WTC11 (cell line): ENCODE data around the gene SPATA13. TPM values are rescaled to one million over a fixed set of nuclear protein-coding genes. Genes with fewer than 3 reads are reported as not detected.

Source experiments
- ATAC-seq: fragments of 200-7000 bp; cut with Tn5 transposase; 2 replicates; pipeline ENCODE4 v1.10.0; 2021; ENCODE audit warnings: mild to moderate bottlenecking, moderate library complexity
- CTCF ChIA-PET: fragments of 300-600 bp; sonication (Branson Sonifier 250); formaldehyde crosslinking; loops from one replicate; lab custom pipeline; 2021; ENCODE audit warnings: antibody characterized with exemption; lab: Charles Lee
- POLR2A ChIA-PET: fragments of 350-600 bp; sonication (Branson Sonifier 250); formaldehyde crosslinking; loops from one replicate; lab custom pipeline; 2021; ENCODE audit warnings: antibody characterized with exemption; lab: Charles Lee
- DNase-seq: peaks from one replicate; pipeline ENCODE4 v3.0.0; 2021; ENCODE audit warnings: low spot score
- H3K27ac Mint-ChIP-seq: 2 replicates; pipeline ENCODE4 v1.8.0; 2021; ENCODE audit warnings: mixed read lengths
- H3K27me3 Mint-ChIP-seq: 2 replicates; pipeline ENCODE4 v1.8.0; 2021; ENCODE audit warnings: low read depth, mild to moderate bottlenecking, moderate library complexity, mixed read lengths
- H3K36me3 Mint-ChIP-seq: 2 replicates; pipeline ENCODE4 v1.8.0; 2021; ENCODE audit warnings: mixed read lengths
- H3K4me1 Mint-ChIP-seq: 2 replicates; pipeline ENCODE4 v1.8.0; 2022; ENCODE audit warnings: mixed read lengths
- H3K4me3 Mint-ChIP-seq: 2 replicates; pipeline ENCODE4 v1.8.0; 2021; ENCODE audit warnings: mild to moderate bottlenecking, moderate library complexity, mixed read lengths
- H3K9me3 Mint-ChIP-seq: 2 replicates; pipeline ENCODE4 v1.8.0; 2021; ENCODE audit warnings: mixed read lengths
- AFF4 ChIP-seq: sonication (generic); formaldehyde crosslinking; IDR thresholded peaks from 2 replicates; pipeline ENCODE4 v1.8.1; 2023; ENCODE audit warnings: mild to moderate bottlenecking, missing genetic modification reagents, borderline replicate concordance
- ARID4B ChIP-seq: sonication (generic); formaldehyde crosslinking; IDR thresholded peaks from 2 replicates; pipeline ENCODE4 v1.8.0; 2023; ENCODE audit warnings: missing genetic modification reagents, mild to moderate bottlenecking, borderline replicate concordance
- ATF2 ChIP-seq: sonication (generic); formaldehyde crosslinking; IDR thresholded peaks from 2 replicates; pipeline ENCODE4 v1.8.1; 2022; ENCODE audit warnings: low read depth, missing genetic modification reagents, borderline replicate concordance
- ATF3 ChIP-seq: sonication (generic); formaldehyde crosslinking; conservative IDR thresholded peaks from 2 replicates; pipeline ENCODE4 v1.8.1; 2022; ENCODE audit warnings: mild to moderate bottlenecking, missing genetic modification reagents
- ERG ChIP-seq: fragments of 250-450 bp; sonication (Bioruptor Pico); IDR thresholded peaks from 2 replicates; pipeline ENCODE4 v1.8.0; 2021; ENCODE audit warnings: mild to moderate bottlenecking
- ESRRA ChIP-seq: sonication (generic); formaldehyde crosslinking; IDR thresholded peaks from 2 replicates; pipeline ENCODE4 v1.8.1; 2022; ENCODE audit warnings: mild to moderate bottlenecking, missing genetic modification reagents, borderline replicate concordance
- GRHL2 ChIP-seq: fragments of 250-450 bp; sonication (Bioruptor Pico); IDR thresholded peaks from 2 replicates; pipeline ENCODE4 v1.8.0; 2022; ENCODE audit warnings: mild to moderate bottlenecking, moderate library complexity; ENCODE audit not compliant: insufficient replicate concordance, severe bottlenecking
- HMGA2 ChIP-seq: fragments of 250-450 bp; sonication (Bioruptor Pico); IDR thresholded peaks from 2 replicates; pipeline ENCODE4 v1.4.0; 2021; ENCODE audit warnings: mild to moderate bottlenecking, moderate library complexity
- IRF2 ChIP-seq: sonication (generic); formaldehyde crosslinking; IDR thresholded peaks from 2 replicates; pipeline ENCODE4 v1.8.0; 2022; ENCODE audit warnings: low read depth, missing genetic modification reagents, borderline replicate concordance
- NFATC4 ChIP-seq: fragments of 250-450 bp; sonication (Bioruptor Pico); IDR thresholded peaks from 2 replicates; pipeline ENCODE4 v1.9.0; 2021; ENCODE audit warnings: mild to moderate bottlenecking
- NFE2L1 ChIP-seq: sonication (generic); formaldehyde crosslinking; IDR thresholded peaks from 2 replicates; pipeline ENCODE4 v1.8.1; 2023; ENCODE audit warnings: missing genetic modification reagents
- SMAD3 ChIP-seq: sonication (generic); formaldehyde crosslinking; IDR thresholded peaks from 2 replicates; pipeline ENCODE4 v1.8.0; 2022; ENCODE audit warnings: missing genetic modification reagents, mild to moderate bottlenecking, borderline replicate concordance
- STAT6 ChIP-seq: sonication (generic); formaldehyde crosslinking; conservative IDR thresholded peaks from 2 replicates; pipeline ENCODE4 v1.8.1; 2023; ENCODE audit warnings: mild to moderate bottlenecking, low read depth, missing genetic modification reagents, moderate library complexity
- TCF7 ChIP-seq: sonication (generic); formaldehyde crosslinking; IDR thresholded peaks from 2 replicates; pipeline ENCODE4 v1.8.0; 2022; ENCODE audit warnings: mild to moderate bottlenecking, low read depth, missing genetic modification reagents, moderate library complexity
- TEAD4 ChIP-seq: sonication (generic); formaldehyde crosslinking; IDR thresholded peaks from 2 replicates; pipeline ENCODE4 v1.8.0; 2022; ENCODE audit warnings: mild to moderate bottlenecking, missing genetic modification reagents
- ZNF396 ChIP-seq: fragments of 250-450 bp; sonication (Bioruptor Pico); IDR thresholded peaks from 2 replicates; pipeline ENCODE4 v1.8.0; 2021; ENCODE audit warnings: mild to moderate bottlenecking, moderate library complexity, borderline replicate concordance
- ZNF671 ChIP-seq: fragments of 250-450 bp; sonication (Bioruptor Pico); IDR thresholded peaks from 2 replicates; pipeline ENCODE4 v1.8.0; 2021; ENCODE audit warnings: mild to moderate bottlenecking
- ZSCAN18 ChIP-seq: fragments of 250-450 bp; sonication (Bioruptor Pico); IDR thresholded peaks from 2 replicates; pipeline ENCODE4 v2.1.2; 2022; ENCODE audit warnings: mild to moderate bottlenecking, moderate library complexity
- total RNA-seq: library from RNA; stranded (reverse); gene quantifications from 3 replicates; pipeline ENCODE4 v1.2.3, GENCODE V29; 2021

SPATA13 gene
- total RNA-seq, 1 experiment from 2014 or later: 29.0 TPM

- Mint-ChIP-seq H3K4me1 (peaks cover 24% of the 10 kb centered on the region), H3K36me3 (peaks cover 15% of the 10 kb centered on the region), H3K27me3 (no peaks in the 10 kb centered on the region), H3K4me3 (no peak overlapping the region)
- peak; percentile 24 for ATAC-seq
- CTCF ChIA-PET: interaction anchor here (0.5 to 1.3 kb wide), 2 partner anchors 20 to 139 kb away, joined by 3 to 6 read pairs; no protein-coding TSS in a partner anchor
- no peak for TF ChIP-seq ZNF671 (CRISPR knock-in tag)
- TF ChIP-seq, all 79 proteins: peak for 0
- DNase-seq: no peak
- POLR2A ChIA-PET: no interaction called here
- Mint-ChIP-seq H3K27ac (peak overlapping the region; percentile 65), H3K9me3 (peaks cover 16% of the 10 kb centered on the region)
Observed at GRCh38 chr13:24192057-24192810, 31.7 kb downstream of the SPATA13 start.

GRCh38 chr13:24192811-24193162 is 32.3 kb downstream of the SPATA13 start:
- Mint-ChIP-seq H3K27me3 (no peaks in the 10 kb centered on the region), H3K4me3 (no peak overlapping the region), H3K9me3 (peaks cover 16% of the 10 kb centered on the region), H3K27ac (no peak overlapping the region; the same call in 1 of the 2 replicates), H3K36me3 (peaks cover 15% of the 10 kb centered on the region), H3K4me1 (peaks cover 24% of the 10 kb centered on the region)
- CTCF ChIA-PET: interaction anchor here (1.5 kb wide), 1 partner anchor 36 kb away, joined by 6 read pairs; no protein-coding TSS in a partner anchor
- DNase-seq (no peak), ATAC-seq (peak; percentile 36)
- POLR2A ChIA-PET: no interaction called here
- TF ChIP-seq ESRRA (CRISPR knock-in tag): no peak
- TF ChIP-seq ERG: no peak
- TF ChIP-seq HMGA2 (CRISPR knock-in tag): no peak
- TF ChIP-seq NFATC4 (CRISPR knock-in tag): no peak
- no peak for TF ChIP-seq ATF2 (CRISPR knock-in tag)
- no peak for TF ChIP-seq ATF3 (CRISPR knock-in tag)
- TF ChIP-seq STAT6: no peak
- TF ChIP-seq IRF2 (CRISPR knock-in tag): no peak
- TF ChIP-seq SMAD3 (CRISPR knock-in tag): no peak
- no peak for TF ChIP-seq TCF7 (CRISPR knock-in tag)
- TF ChIP-seq NFE2L1 (CRISPR knock-in tag): no peak
- no peak for TF ChIP-seq TEAD4 (CRISPR knock-in tag)
- no peak for TF ChIP-seq GRHL2 (CRISPR knock-in tag)
- TF ChIP-seq ARID4B (CRISPR knock-in tag): no peak
- no peak for TF ChIP-seq ZNF396 (CRISPR knock-in tag)
- no peak for TF ChIP-seq ZSCAN18 (CRISPR knock-in tag)
- no peak for TF ChIP-seq AFF4 (CRISPR knock-in tag)
